Breast epithelium (tissue), 3 donors: ENCODE results near the gene UNC5B.

Source experiments
- POLR2A ChIP-seq: fragments of 450-650 bp; IDR thresholded peaks from one replicate; pipeline ENCODE4 v1.6.1; 2016; ENCODE audit warnings: antibody characterized with exemption, mild to moderate bottlenecking, moderate library complexity
- TF ChIP-seq, protein P1 (sequence below), 3 donors: fragments of 450-650 bp; IDR thresholded peaks; one replicate each; pipeline ENCODE4 v1.5.1; 2016 to 2017; ENCODE audit warnings: antibody characterized with exemption in 3 of 3, mild to moderate bottlenecking in 3 of 3, moderate library complexity in 3 of 3

DNA sequence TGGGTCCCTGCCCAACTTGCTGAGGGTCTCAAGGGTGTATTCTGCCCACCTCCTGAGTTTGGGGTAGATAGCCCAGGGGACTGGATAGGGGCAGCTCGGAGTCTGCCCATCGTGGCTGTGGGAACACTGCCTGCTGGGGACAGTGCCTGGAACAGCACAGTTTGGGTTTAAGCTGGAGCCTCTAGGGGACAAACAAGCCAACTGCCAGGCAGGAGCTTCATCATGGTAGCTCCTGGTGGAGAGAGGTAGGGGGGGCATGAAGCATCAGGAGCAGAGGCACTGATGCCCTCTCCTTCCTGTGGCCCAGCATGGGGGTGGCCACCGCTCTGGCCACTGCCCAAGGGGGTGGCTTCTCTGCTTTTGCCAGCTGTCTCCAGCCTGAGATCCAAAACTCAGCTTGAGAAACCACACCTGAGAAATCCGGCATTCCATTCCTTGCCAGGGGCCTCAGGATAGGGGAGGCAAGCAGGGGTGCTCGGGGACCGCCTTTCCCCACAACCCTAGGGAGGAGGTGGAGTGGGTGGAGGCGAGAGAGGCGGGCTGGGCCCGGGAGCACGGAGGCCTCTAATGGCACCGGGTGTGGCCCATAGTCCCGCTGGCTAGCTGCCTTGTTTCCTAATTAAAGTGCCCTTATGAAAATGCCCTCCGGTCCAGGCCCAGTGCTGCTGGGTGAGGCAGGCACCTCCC lies 47.6 kb downstream of the UNC5B start:
- TF ChIP-seq, protein P1, sequence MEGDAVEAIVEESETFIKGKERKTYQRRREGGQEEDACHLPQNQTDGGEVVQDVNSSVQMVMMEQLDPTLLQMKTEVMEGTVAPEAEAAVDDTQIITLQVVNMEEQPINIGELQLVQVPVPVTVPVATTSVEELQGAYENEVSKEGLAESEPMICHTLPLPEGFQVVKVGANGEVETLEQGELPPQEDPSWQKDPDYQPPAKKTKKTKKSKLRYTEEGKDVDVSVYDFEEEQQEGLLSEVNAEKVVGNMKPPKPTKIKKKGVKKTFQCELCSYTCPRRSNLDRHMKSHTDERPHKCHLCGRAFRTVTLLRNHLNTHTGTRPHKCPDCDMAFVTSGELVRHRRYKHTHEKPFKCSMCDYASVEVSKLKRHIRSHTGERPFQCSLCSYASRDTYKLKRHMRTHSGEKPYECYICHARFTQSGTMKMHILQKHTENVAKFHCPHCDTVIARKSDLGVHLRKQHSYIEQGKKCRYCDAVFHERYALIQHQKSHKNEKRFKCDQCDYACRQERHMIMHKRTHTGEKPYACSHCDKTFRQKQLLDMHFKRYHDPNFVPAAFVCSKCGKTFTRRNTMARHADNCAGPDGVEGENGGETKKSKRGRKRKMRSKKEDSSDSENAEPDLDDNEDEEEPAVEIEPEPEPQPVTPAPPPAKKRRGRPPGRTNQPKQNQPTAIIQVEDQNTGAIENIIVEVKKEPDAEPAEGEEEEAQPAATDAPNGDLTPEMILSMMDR (IDR thresholded peaks at IDR 0.05) = no peak
- TF ChIP-seq POLR2A = no peak
